Measurements from ENCODE around the gene MSH2.

DNA sequence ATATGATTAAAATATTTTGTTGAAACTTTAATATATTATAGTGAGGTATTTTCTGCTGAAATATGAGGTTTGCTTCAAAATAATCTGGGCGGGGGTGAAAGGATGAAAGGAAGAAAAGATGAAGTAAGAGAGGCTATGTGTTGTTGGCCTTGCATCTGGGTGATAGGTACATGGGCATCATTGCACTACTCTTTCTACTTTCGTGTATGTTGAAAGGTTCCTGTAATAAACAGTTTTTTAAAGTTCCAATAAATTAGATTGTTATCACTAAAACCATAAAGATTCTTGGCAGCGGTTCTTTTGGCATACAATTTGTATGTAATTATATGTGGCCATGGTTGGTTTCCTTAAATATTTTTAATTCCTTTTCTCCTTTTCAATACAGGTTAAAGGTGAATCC, 23.6 kb upstream of the MSH2 start:
- no peak for TF ChIP-seq CTCF (IDR thresholded peaks at IDR 0.05; ENCODE audit: low read depth, low read length)
- no peak for TF ChIP-seq EZH2phosphoT487 (IDR thresholded peaks at IDR 0.05; ENCODE audit: low read depth)
